ENCODE measurements around the gene CACNG7. TPM values are rescaled to one million over a fixed set of nuclear protein-coding genes. Genes with fewer than 3 reads are reported as not detected.
A peak's percentile ranks its signal among the peaks of the same experiment; 100 is the strongest.

The CACNG7 gene
- total and polyA plus RNA-seq, 2 donors (not counting 3 experiments of a cell fraction or from before 2014, with no cell fraction given) = 0.92 to 1.3 TPM

- DNase-seq (ENCODE audit: low read depth, low spot score) = no peak
- no peaks in the 10 kb centered on the region for H4K20me1 ChIP-seq (replicated peaks; ENCODE audit: control insufficient read depth, extremely low read depth, insufficient read depth, low read length)
- H3K27ac ChIP-seq (ENCODE audit: insufficient read depth, low read depth, low read length) = no peak overlapping the region
- H3K79me2 ChIP-seq (ENCODE audit: control insufficient read depth, insufficient read depth, low read length) = no peaks in the 10 kb centered on the region
- no peak for FAIRE-seq
- H3K4me3 ChIP-seq (replicated peaks in 1 of 3; ENCODE audit: insufficient read depth in 1 of 3, low read depth in 1 of 3, low read length in 3 of 3) = no peak overlapping the region
- H3K9me3 ChIP-seq (replicated peaks; ENCODE audit: control insufficient read depth, insufficient read depth, low read length) = no peaks in the 10 kb centered on the region
- TF ChIP-seq EZH2 (IDR thresholded peaks at IDR 0.05; ENCODE audit: borderline replicate concordance, low read depth, low read length, severe bottlenecking) (no peak), GATA2 (IDR thresholded peaks at IDR 0.05; ENCODE audit: insufficient read depth, insufficient read length, low read depth, low read length) (no peak), POLR2A (IDR thresholded peaks at IDR 0.05; ENCODE audit: low read depth, low read length) (no peak), MYC (IDR thresholded peaks at IDR 0.05; ENCODE audit: low read depth, low read length) (no peak), MAX (IDR thresholded peaks at IDR 0.05; ENCODE audit: insufficient read depth, insufficient read length) (no peak)
- H3K27me3 ChIP-seq (ENCODE audit: control insufficient read depth in 2 of 2, insufficient read depth in 2 of 2, low read length in 2 of 2) = no peaks in the 10 kb centered on the region
- no peak overlapping the region for H3K4me2 ChIP-seq (ENCODE audit: insufficient read depth, low read length)
- H3K36me3 ChIP-seq (ENCODE audit: control insufficient read depth in 2 of 2, extremely low read depth in 1 of 2, insufficient read depth in 2 of 2, low read length in 2 of 2) = no peaks in the 10 kb centered on the region
- H3K9me1 ChIP-seq (replicated peaks; ENCODE audit: control insufficient read depth, extremely low read depth, insufficient read depth, low read length) = no peaks in the 10 kb centered on the region
- H3K4me1 ChIP-seq (ENCODE audit: control insufficient read depth, extremely low read depth, insufficient read depth, low read length) = peaks cover 30% of the 10 kb centered on the region
- H2AFZ ChIP-seq (ENCODE audit: low read depth, low read length) = no peak overlapping the region
- H3K9ac ChIP-seq (replicated peaks; ENCODE audit: extremely low read depth, insufficient read depth, low read length) = no peak overlapping the region
- intact Hi-C loops (cut with micrococcal nuclease) (no loop called here), dilution Hi-C loops (cut with MboI; ENCODE audit: extremely low pct_ligation_motif_present, low sequenced_read_pairs) (no loop called here)
- BruUV-seq (replicated peaks) = no TSS peak
- ChIA-PET POLR2A (interaction anchor here (0.6 kb wide), 1 partner anchor 36 kb away, joined by 4 read pairs; no protein-coding TSS in a partner anchor), CTCF (interaction anchor here (1.3 kb wide), 2 partner anchors 35 to 41 kb away, joined by 3 to 5 read pairs; no protein-coding TSS in a partner anchor)
Measured at GRCh38 chr19:53988981-53989380, 79.9 kb downstream of the CACNG7 start.

GRCh38 chr19:53989600-53990533 lies 80.8 kb downstream of the CACNG7 start:
- Histone ChIP-seq H3K27me3 (ENCODE audit: control insufficient read depth in 2 of 2, insufficient read depth in 2 of 2, low read length in 2 of 2) (no peaks in the 10 kb centered on the region), H3K4me2 (ENCODE audit: insufficient read depth, low read length) (no peak overlapping the region), H3K79me2 (ENCODE audit: control insufficient read depth, insufficient read depth, low read length) (no peaks in the 10 kb centered on the region), H3K4me3 (replicated peaks in 1 of 3; ENCODE audit: insufficient read depth in 1 of 3, low read depth in 1 of 3, low read length in 3 of 3) (no peak overlapping the region), H3K9me1 (replicated peaks; ENCODE audit: control insufficient read depth, extremely low read depth, insufficient read depth, low read length) (no peaks in the 10 kb centered on the region), H2AFZ (ENCODE audit: low read depth, low read length) (peak overlapping the region; percentile 38), H3K9me3 (replicated peaks; ENCODE audit: control insufficient read depth, insufficient read depth, low read length) (no peaks in the 10 kb centered on the region), H3K4me1 (ENCODE audit: control insufficient read depth, extremely low read depth, insufficient read depth, low read length) (peaks cover 39% of the 10 kb centered on the region), H3K27ac (ENCODE audit: insufficient read depth, low read depth, low read length) (no peak overlapping the region), H3K9ac (replicated peaks; ENCODE audit: extremely low read depth, insufficient read depth, low read length) (no peak overlapping the region), H4K20me1 (replicated peaks; ENCODE audit: control insufficient read depth, extremely low read depth, insufficient read depth, low read length) (no peaks in the 10 kb centered on the region), H3K36me3 (ENCODE audit: control insufficient read depth in 2 of 2, extremely low read depth in 1 of 2, insufficient read depth in 2 of 2, low read length in 2 of 2) (no peaks in the 10 kb centered on the region)
- FAIRE-seq = peak; percentile 62
- POLR2A ChIA-PET = interaction anchor here (0.6 kb wide), 1 partner anchor 35 kb away, joined by 4 read pairs; no protein-coding TSS in a partner anchor
- intact Hi-C loops (cut with micrococcal nuclease) (no loop called here), dilution Hi-C loops (cut with MboI; ENCODE audit: extremely low pct_ligation_motif_present, low sequenced_read_pairs) (no loop called here)
- no TSS peak for BruUV-seq (replicated peaks)
- CTCF ChIA-PET = interaction anchor here (1.3 kb wide), 2 partner anchors 34 to 40 kb away, joined by 3 to 5 read pairs; no protein-coding TSS in a partner anchor
- no peak for TF ChIP-seq POLR2AphosphoS5 (IDR thresholded peaks at IDR 0.05; ENCODE audit: insufficient read depth, low read depth, low read length)
- TF ChIP-seq EZH2 (IDR thresholded peaks at IDR 0.05; ENCODE audit: borderline replicate concordance, low read depth, low read length, severe bottlenecking) = no peak
- TF ChIP-seq MYC (IDR thresholded peaks at IDR 0.05; ENCODE audit: low read depth, low read length) = no peak
- TF ChIP-seq MAX (IDR thresholded peaks at IDR 0.05; ENCODE audit: insufficient read depth, insufficient read length) = peak; percentile 70
- no peak for TF ChIP-seq JUN (IDR thresholded peaks at IDR 0.05; ENCODE audit: borderline replicate concordance, insufficient read depth, insufficient read length, low read depth)
- peak; percentile 11 for TF ChIP-seq GATA2 (IDR thresholded peaks at IDR 0.05; ENCODE audit: insufficient read depth, insufficient read length, low read depth, low read length)
- no peak for TF ChIP-seq FOS (IDR thresholded peaks at IDR 0.05; ENCODE audit: borderline replicate concordance, insufficient read depth, low read length)
- no peak for TF ChIP-seq POLR2A (IDR thresholded peaks at IDR 0.05; ENCODE audit: low read depth, low read length)
- peak; percentile 77 for DNase-seq (ENCODE audit: low read depth, low spot score)

All from endothelial cell of umbilical vein (primary cell).